NT2/D1 (cell line): ENCODE measurements around the gene HOPX.

Source experiments
- SUZ12 ChIP-seq: IDR thresholded peaks from 2 replicates; pipeline ENCODE4 v1.6.1; 2011; ENCODE audit not compliant: insufficient read length, insufficient read depth; ENCODE audit errors: extremely low read depth
- YY1 ChIP-seq: IDR thresholded peaks from 2 replicates; pipeline ENCODE4 v1.6.1; 2011; ENCODE audit not compliant: insufficient read length, insufficient read depth

DNA sequence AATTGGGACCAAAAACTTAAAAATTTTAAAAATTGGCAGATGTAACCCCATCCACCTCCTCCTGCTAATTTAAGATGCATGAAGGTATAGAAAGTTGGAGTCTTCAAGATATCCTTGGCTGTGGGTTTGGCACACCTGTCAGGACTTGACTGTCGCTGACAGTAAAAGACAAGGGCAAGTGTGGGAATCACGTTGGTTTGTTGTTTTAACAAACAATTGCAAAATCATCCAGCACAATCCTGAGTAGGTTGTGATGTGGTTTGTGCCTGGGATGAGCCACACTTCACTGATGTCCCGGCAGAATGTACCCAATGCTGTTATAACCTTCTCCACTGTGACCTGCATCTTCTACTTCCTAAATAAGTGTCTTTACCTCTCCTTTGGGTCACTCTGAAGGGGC is 24.0 kb downstream of the HOPX start:
- TF ChIP-seq YY1 (no peak), SUZ12 (no peak)
